PFSK-1 (cell line): ENCODE results near the gene TNIP2.

ENCODE experiments used
- FOXP2 ChIP-seq: optimal IDR thresholded peaks from 2 replicates; pipeline ENCODE3; 2011; ENCODE audit warnings: borderline replicate concordance, control low read depth, inconsistent platforms; ENCODE audit not compliant: insufficient read depth; ENCODE audit errors: extremely low read length, extremely low read depth
- POLR2AphosphoS5 ChIP-seq: IDR thresholded peaks from 2 replicates; pipeline ENCODE4 v1.6.1; 2012; ENCODE audit warnings: low read depth, mild to moderate bottlenecking, control low read depth, low read length, moderate library complexity
- REST ChIP-seq, 2 experiments: IDR thresholded peaks; 2 replicates each; pipeline versions ENCODE4 v1.6.1 to v1.8.0; 2011 to 2012; ENCODE audit warnings: low read depth in 2 of 2, low read length in 2 of 2, control low read depth in 1 of 2, inconsistent platforms in 1 of 2, mild to moderate bottlenecking in 1 of 2, moderate library complexity in 1 of 2; ENCODE audit not compliant: insufficient read depth in 1 of 2
- SIN3A ChIP-seq: IDR thresholded peaks from 2 replicates; pipeline ENCODE4 v1.6.1; 2012; ENCODE audit warnings: mild to moderate bottlenecking, low read length, moderate library complexity, borderline replicate concordance; ENCODE audit not compliant: insufficient read depth
- TAF1 ChIP-seq: IDR thresholded peaks from 2 replicates; pipeline ENCODE4 v1.6.1; 2012; ENCODE audit warnings: low read length, control low read depth, borderline replicate concordance; ENCODE audit not compliant: insufficient read depth

The TNIP2 gene

GRCh38 chr4:2745516-2745915 is 10.6 kb downstream of the TNIP2 start:
- TF ChIP-seq POLR2AphosphoS5: no peak
- TF ChIP-seq REST (IDR thresholded peaks at IDR 0.05; ENCODE audit: insufficient read depth in 1 of 2, low read depth in 2 of 2, low read length in 2 of 2): no peak
- TF ChIP-seq TAF1: no peak

GRCh38 chr4:2744576-2745270 is 11.4 kb downstream of the TNIP2 start:
- no peak for TF ChIP-seq TAF1
- no peak for TF ChIP-seq FOXP2
- no peak for TF ChIP-seq REST (IDR thresholded peaks at IDR 0.05; ENCODE audit: insufficient read depth in 1 of 2, low read depth in 2 of 2, low read length in 2 of 2)
- TF ChIP-seq SIN3A: no peak
- TF ChIP-seq POLR2AphosphoS5: no peak

- no peak for TF ChIP-seq TAF1
- TF ChIP-seq POLR2AphosphoS5: no peak
- TF ChIP-seq SIN3A: no peak
- TF ChIP-seq FOXP2: no peak
- no peak for TF ChIP-seq REST (IDR thresholded peaks at IDR 0.05; ENCODE audit: insufficient read depth in 1 of 2, low read depth in 2 of 2, low read length in 2 of 2)
These were observed 12.4 kb downstream of the TNIP2 start for GRCh38 chr4:2743518-2744445.

GRCh38 chr4:2742823-2743517 is 13.2 kb downstream of the TNIP2 start:
- no peak for TF ChIP-seq SIN3A

- no peak for TF ChIP-seq FOXP2
- no peak for TF ChIP-seq SIN3A
- no peak for TF ChIP-seq POLR2AphosphoS5
- no peak for TF ChIP-seq TAF1
- TF ChIP-seq REST (IDR thresholded peaks at IDR 0.05; ENCODE audit: insufficient read depth in 1 of 2, low read depth in 2 of 2, low read length in 2 of 2): no peak
These were observed 13.9 kb downstream of the TNIP2 start for GRCh38 chr4:2742081-2742822.
